CD4-positive, alpha-beta T cell treated with Interleukin-12 subunit alpha and Interleukin-12 subunit beta, for 1 hour (primary cell): ENCODE measurements around the gene SLC44A5.
"Not testable (repeated sequence)": the region's sequence is repeated elsewhere in the genome, so short reads cannot be mapped to it uniquely, and the experiment has no call there.

Source experiments
- DNase-seq: peaks from one replicate; pipeline ENCODE4 v3.0.0-alpha.2; 2020

The SLC44A5 gene

GRCh38 chr1:75611014-75611413 is at the start of gene SLC44A5:
Gene SLC44A5, minus strand, starts transcription at chr1:75611114. Its CDS starts 69,667 bp downstream, at chr1:75541447.
- no peak for DNase-seq

GRCh38 chr1:75655931-75656330 is 45.0 kb upstream of the SLC44A5 start:
- DNase-seq = no peak

- DNase-seq = not testable (repeated sequence)
Observed at GRCh38 chr1:75647183-75647582, 36.3 kb upstream of the SLC44A5 start.

GRCh38 chr1:75645153-75645552 is 34.2 kb upstream of the SLC44A5 start:
- DNase-seq = not testable (repeated sequence)

GRCh38 chr1:75643460-75643859 is 32.5 kb upstream of the SLC44A5 start:
- DNase-seq = no peak

GRCh38 chr1:75641325-75641724 is 30.4 kb upstream of the SLC44A5 start:
- no peak for DNase-seq

GRCh38 chr1:75640137-75640536 is 29.2 kb upstream of the SLC44A5 start:
- DNase-seq = no peak

- DNase-seq = peak; percentile 12
Observed at GRCh38 chr1:75632350-75632949, 21.5 kb upstream of the SLC44A5 start.

- no peak for DNase-seq
Observed at GRCh38 chr1:75630998-75631397, 20.1 kb upstream of the SLC44A5 start.

GRCh38 chr1:75630004-75630594 is 19.2 kb upstream of the SLC44A5 start:
- DNase-seq = no peak

GRCh38 chr1:75625795-75626194 is 14.9 kb upstream of the SLC44A5 start:
- DNase-seq = no peak

- DNase-seq = no peak
Observed at GRCh38 chr1:75618382-75618781, 7.5 kb upstream of the SLC44A5 start.

- no peak for DNase-seq
Observed at GRCh38 chr1:75616436-75617433, 5.8 kb upstream of the SLC44A5 start.

GRCh38 chr1:75615613-75616435 is 4.9 kb upstream of the SLC44A5 start:
- no peak for DNase-seq

GRCh38 chr1:75614399-75614756 is 3.5 kb upstream of the SLC44A5 start:
- no peak for DNase-seq

GRCh38 chr1:75613916-75614315 is 3.0 kb upstream of the SLC44A5 start:
- no peak for DNase-seq

- no peak for DNase-seq
Observed at GRCh38 chr1:75612976-75613375, 2.1 kb upstream of the SLC44A5 start.

- DNase-seq = no peak
Observed at GRCh38 chr1:75602486-75602885, 8.4 kb downstream of the SLC44A5 start.

- DNase-seq = no peak
Observed at GRCh38 chr1:75600781-75601180, 10.1 kb downstream of the SLC44A5 start.

GRCh38 chr1:75594327-75594726 is 16.6 kb downstream of the SLC44A5 start:
- no peak for DNase-seq

- not testable (repeated sequence) for DNase-seq
Observed at GRCh38 chr1:75593457-75593856, 17.5 kb downstream of the SLC44A5 start.

- DNase-seq = no peak
Observed at GRCh38 chr1:75589637-75590036, 21.3 kb downstream of the SLC44A5 start.
